ENCODE data around the gene RHBG.

GRCh38 chr1:156379420-156380165 lies 10.6 kb downstream of the RHBG start:
- TF ChIP-seq CTCF (IDR thresholded peaks at IDR 0.05) (no peak), POLR2A (IDR thresholded peaks at IDR 0.05) (no peak)
